NCI-H69 (cell line): ENCODE measurements around the gene JSRP1.

ENCODE experiments used
- DNase-seq: peaks from one replicate; lab custom pipeline; 2025; lab: John Stamatoyannopoulos, UW

Gene JSRP1

GRCh38 chr19:2266183-2266993 lies 10.2 kb upstream of the JSRP1 start:
- peak; percentile 61 for DNase-seq

GRCh38 chr19:2261438-2262172 lies 5.4 kb upstream of the JSRP1 start:
- DNase-seq, result peak; percentile 42

GRCh38 chr19:2260341-2260805 lies 4.2 kb upstream of the JSRP1 start:
- DNase-seq, result no peak

GRCh38 chr19:2259336-2259735 lies 3.1 kb upstream of the JSRP1 start:
- no peak for DNase-seq

GRCh38 chr19:2255112-2255845 lies 938 bp downstream of the JSRP1 start:
- DNase-seq, result no peak

GRCh38 chr19:2254064-2254872 lies 1.9 kb downstream of the JSRP1 start:
- DNase-seq, result no peak

GRCh38 chr19:2253106-2254063 lies 2.8 kb downstream of the JSRP1 start:
- peak; percentile 44 for DNase-seq

- DNase-seq, result no peak
Observed at GRCh38 chr19:2252797-2253105, 3.5 kb downstream of the JSRP1 start.

- no peak for DNase-seq
Observed at GRCh38 chr19:2252055-2252796, 4.0 kb downstream of the JSRP1 start.

GRCh38 chr19:2251106-2252054 lies 4.8 kb downstream of the JSRP1 start:
- no peak for DNase-seq

GRCh38 chr19:2250766-2251105 lies 5.5 kb downstream of the JSRP1 start:
- DNase-seq, result no peak

GRCh38 chr19:2249880-2250765 lies 6.1 kb downstream of the JSRP1 start:
- DNase-seq, result no peak

GRCh38 chr19:2249010-2249866 lies 7.0 kb downstream of the JSRP1 start, which contains the start of gene AMH:
Gene AMH, plus strand, starts transcription at chr19:2249323. Its CDS starts 10 bp downstream, at chr19:2249333.
- DNase-seq, result no peak

GRCh38 chr19:2248136-2249009 lies 7.8 kb downstream of the JSRP1 start:
- peak; percentile 28 for DNase-seq

- no peak for DNase-seq
Observed at GRCh38 chr19:2247433-2248101, 8.7 kb downstream of the JSRP1 start.
